H7 (cell line): ENCODE data around the gene SSH3. TPM values are rescaled to one million over a fixed set of nuclear protein-coding genes. Genes with fewer than 3 reads are reported as not detected.
"Not testable (repeated sequence)": the region's sequence is repeated elsewhere in the genome, so short reads cannot be mapped to it uniquely, and the experiment has no call there.

ENCODE experiments used
- DNase-seq: peaks from one replicate; pipeline ENCODE4 v3.0.0; 2012
- H3K27me3 ChIP-seq: 2 replicates; pipeline ENCODE4 v1.6.0; 2011; ENCODE audit warnings: mild to moderate bottlenecking, low read length; ENCODE audit not compliant: control insufficient read depth, insufficient read depth
- H3K36me3 ChIP-seq: replicated peaks from 2 replicates; pipeline ENCODE4 v1.5.1; 2011; ENCODE audit warnings: low read length; ENCODE audit not compliant: control insufficient read depth, insufficient read depth
- H3K4me3 ChIP-seq: 2 replicates; pipeline ENCODE4 v1.5.1; 2011; ENCODE audit warnings: low read depth, mild to moderate bottlenecking, control low read depth, low read length, moderate library complexity; ENCODE audit not compliant: insufficient read depth
- total RNA-seq: library from RNA; depleted of rRNA; stranded (reverse); fragments of >200 nt; shearing (Covaris generic); gene quantifications from 2 replicates; pipeline ENCODE4 v1.2.3, GENCODE V29; 2014

Gene SSH3
- total RNA-seq, 1 experiment from 2014 or later: 30.2 TPM

DNA sequence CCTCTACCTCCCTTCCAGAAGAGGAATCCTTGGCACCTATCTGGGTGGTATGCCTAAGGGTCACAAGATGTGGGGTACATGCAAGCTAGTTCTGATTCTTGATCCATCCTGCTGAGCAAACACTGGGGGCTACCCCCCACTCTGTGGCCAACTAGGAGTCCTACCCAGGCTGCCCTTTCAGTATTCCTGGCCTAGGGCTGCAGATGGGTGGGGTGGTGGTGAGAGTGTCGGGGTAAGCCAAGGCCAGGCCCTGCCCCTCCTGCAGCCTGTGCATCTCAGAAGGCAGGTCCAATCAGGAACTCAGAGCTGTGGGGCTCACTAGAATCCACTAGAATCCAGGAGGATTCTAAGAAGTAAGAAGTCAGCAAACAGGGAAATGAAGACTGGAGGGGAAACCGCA, 10.9 kb downstream of the SSH3 start:
- Histone ChIP-seq H3K4me3 (no peak overlapping the region), H3K36me3 (no peaks in the 10 kb centered on the region; the same call in none of the 2 replicates), H3K27me3 (peaks cover 14% of the 10 kb centered on the region)
- DNase-seq: no peak

DNA sequence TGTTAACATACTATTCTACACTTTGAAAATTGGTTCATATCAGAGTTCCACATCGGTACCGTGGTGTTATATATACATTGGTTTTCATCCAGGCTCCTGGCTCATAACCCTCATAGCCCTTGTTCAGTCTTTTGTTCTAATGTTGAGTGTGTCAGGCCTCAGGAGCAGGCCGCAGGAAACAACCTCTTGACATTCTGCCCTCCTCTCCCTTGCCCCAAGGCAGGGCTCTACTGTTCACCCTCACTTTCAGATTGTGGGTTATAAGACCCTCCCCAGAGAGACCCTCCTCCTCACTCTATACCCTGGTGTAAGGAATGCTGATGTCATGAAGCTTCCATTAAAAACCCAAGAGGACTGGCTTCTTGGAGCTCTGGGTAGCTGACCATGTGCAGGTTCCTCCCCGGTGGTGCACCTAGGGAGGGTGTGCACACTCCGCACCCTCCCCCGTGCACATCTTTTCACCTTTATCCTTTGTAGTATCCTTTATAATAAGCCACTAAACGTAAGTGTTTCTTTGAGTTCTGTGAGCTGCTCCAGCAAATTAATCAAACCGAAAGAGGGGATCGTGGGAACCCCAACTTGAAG, 12.1 kb downstream of the SSH3 start:
- H3K36me3 ChIP-seq: no peaks in the 10 kb centered on the region; the same call in 1 of the 2 replicates
- no peak overlapping the region for H3K4me3 ChIP-seq
- no peak for DNase-seq
- peaks cover 20% of the 10 kb centered on the region for H3K27me3 ChIP-seq

GRCh38 chr11:67316882-67317204, 13.5 kb downstream of the SSH3 start:
- H3K27me3 ChIP-seq: peaks cover 22% of the 10 kb centered on the region
- H3K4me3 ChIP-seq: peak overlapping the region; percentile 79
- no peaks in the 10 kb centered on the region for H3K36me3 ChIP-seq
- no peak for DNase-seq

GRCh38 chr11:67317205-67317887, 14.0 kb downstream of the SSH3 start:
- Histone ChIP-seq H3K4me3 (peak overlapping the region; percentile 79), H3K27me3 (peaks cover 22% of the 10 kb centered on the region), H3K36me3 (no peaks in the 10 kb centered on the region)
- DNase-seq: peak; percentile 99

DNA sequence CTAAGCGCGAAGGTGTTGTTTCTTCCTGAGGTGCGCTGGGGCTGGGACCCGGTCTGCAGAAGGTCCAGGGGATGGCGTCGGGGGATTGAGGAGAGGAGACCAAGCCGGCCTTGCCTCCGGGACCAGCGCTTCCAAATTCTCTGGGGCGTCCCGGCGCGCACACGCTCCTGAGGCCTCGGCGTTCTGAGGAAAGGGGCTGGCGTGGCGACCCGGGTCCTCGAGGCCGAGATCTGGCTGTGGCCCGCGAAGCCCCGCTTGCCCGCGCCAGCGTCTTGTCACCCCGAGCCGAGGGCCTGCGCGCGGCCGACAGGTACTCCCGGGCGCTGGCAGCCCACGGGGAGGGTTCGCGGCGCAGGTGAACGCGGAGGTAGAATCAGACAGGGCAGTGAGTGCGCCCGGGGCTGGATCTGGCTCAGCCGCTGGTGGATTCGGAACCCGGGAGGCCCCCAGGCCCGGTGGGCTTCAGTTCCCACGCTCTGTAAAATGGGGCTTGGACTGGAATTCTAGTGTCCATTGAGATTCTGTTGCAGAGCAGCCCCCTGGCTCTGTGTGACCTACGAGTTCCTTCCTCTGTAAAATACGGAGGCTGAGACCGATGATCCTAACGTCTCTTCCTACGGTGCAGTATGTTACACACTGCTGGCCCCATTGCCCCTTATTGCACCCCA, 14.7 kb downstream of the SSH3 start:
- H3K27me3 ChIP-seq: peaks cover 22% of the 10 kb centered on the region
- no peak for DNase-seq
- H3K36me3 ChIP-seq: no peaks in the 10 kb centered on the region
- peak overlapping the region; percentile 79 for H3K4me3 ChIP-seq

DNA sequence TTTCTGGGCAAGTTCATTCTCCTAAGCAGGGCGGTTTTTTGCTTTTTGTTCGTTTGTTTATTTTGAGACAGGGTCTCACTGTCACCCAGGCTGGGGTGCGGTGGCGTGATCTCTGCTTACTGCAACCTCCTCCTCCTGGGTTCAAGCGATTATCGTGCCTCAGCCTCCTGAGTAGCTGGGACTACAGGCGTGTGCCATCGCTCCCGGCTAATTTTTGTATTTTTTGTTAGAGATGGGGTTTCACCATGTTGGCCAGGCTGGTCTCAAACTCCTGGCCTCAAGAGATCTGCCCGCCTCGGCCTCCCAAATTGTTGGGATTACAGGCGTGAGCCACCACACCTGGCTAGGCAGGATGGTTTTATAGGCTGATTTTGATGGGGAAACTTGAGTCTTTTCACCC, 15.5 kb downstream of the SSH3 start:
- DNase-seq, H3K4me3 ChIP-seq, H3K36me3 ChIP-seq: not testable (repeated sequence)
- H3K27me3 ChIP-seq: peaks cover 22% of the 10 kb centered on the region

DNA sequence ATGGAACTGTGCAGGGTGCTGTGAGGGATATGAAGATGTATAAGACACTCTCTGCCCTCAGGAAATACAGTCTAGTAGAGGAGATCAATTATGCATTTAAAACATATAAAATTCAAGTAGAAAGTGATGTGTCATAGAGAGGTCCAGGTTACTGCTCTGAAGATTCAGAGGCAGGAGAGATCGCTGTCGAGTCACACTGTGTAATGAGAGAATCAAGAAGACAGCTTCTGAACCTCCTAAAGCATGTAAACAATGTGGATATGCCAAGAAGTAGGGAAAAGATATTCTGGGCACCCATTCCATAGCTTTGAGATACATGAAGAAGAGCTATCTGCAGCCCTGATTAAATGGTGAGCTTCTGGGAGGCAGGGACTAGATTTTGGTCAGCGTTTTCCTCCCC, 16.7 kb downstream of the SSH3 start:
- H3K4me3 ChIP-seq: no peak overlapping the region
- H3K36me3 ChIP-seq: no peaks in the 10 kb centered on the region
- peaks cover 22% of the 10 kb centered on the region for H3K27me3 ChIP-seq
- DNase-seq: no peak

GRCh38 chr11:67320691-67321090, 17.4 kb downstream of the SSH3 start:
- DNase-seq: no peak
- Histone ChIP-seq H3K4me3 (no peak overlapping the region), H3K27me3 (peaks cover 22% of the 10 kb centered on the region), H3K36me3 (no peaks in the 10 kb centered on the region)

- Histone ChIP-seq H3K4me3 (no peak overlapping the region), H3K27me3 (peaks cover 22% of the 10 kb centered on the region), H3K36me3 (no peaks in the 10 kb centered on the region)
- DNase-seq: no peak
Measured at GRCh38 chr11:67321313-67321871, 18.1 kb downstream of the SSH3 start.

- no peak for DNase-seq
Measured at GRCh38 chr11:67322049-67322448, 18.7 kb downstream of the SSH3 start.

GRCh38 chr11:67323526-67323925, 20.2 kb downstream of the SSH3 start:
- H3K36me3 ChIP-seq: no peaks in the 10 kb centered on the region
- DNase-seq: no peak
- H3K4me3 ChIP-seq: no peak overlapping the region
- peaks cover 13% of the 10 kb centered on the region for H3K27me3 ChIP-seq

More at GRCh38 chr11:67322049-67322448, 18.7 kb downstream of the SSH3 start:
- no peak overlapping the region for H3K4me3 ChIP-seq
- peaks cover 22% of the 10 kb centered on the region for H3K27me3 ChIP-seq
- no peaks in the 10 kb centered on the region for H3K36me3 ChIP-seq

GRCh38 chr11:67332081-67332691, 28.9 kb downstream of the SSH3 start:
- Histone ChIP-seq H3K27me3 (no peaks in the 10 kb centered on the region), H3K4me3 (no peak overlapping the region), H3K36me3 (no peaks in the 10 kb centered on the region)
- no peak for DNase-seq

GRCh38 chr11:67337257-67337656, 33.9 kb downstream of the SSH3 start:
- no peak for DNase-seq
- no peaks in the 10 kb centered on the region for H3K27me3 ChIP-seq
- H3K4me3 ChIP-seq: no peak overlapping the region
- no peaks in the 10 kb centered on the region for H3K36me3 ChIP-seq

GRCh38 chr11:67344264-67344663, 40.9 kb downstream of the SSH3 start:
- Histone ChIP-seq H3K4me3 (no peak overlapping the region), H3K27me3 (no peaks in the 10 kb centered on the region), H3K36me3 (no peaks in the 10 kb centered on the region)
- DNase-seq: no peak
